NCI-H1105 (cell line): ENCODE results near the gene L3MBTL4.
"Not testable (repeated sequence)": the region's sequence is repeated elsewhere in the genome, so short reads cannot be mapped to it uniquely, and the experiment has no call there.

Experiments used
- DNase-seq: peaks from one replicate; lab custom pipeline; 2025; lab: John Stamatoyannopoulos, UW

L3MBTL4 gene

DNA sequence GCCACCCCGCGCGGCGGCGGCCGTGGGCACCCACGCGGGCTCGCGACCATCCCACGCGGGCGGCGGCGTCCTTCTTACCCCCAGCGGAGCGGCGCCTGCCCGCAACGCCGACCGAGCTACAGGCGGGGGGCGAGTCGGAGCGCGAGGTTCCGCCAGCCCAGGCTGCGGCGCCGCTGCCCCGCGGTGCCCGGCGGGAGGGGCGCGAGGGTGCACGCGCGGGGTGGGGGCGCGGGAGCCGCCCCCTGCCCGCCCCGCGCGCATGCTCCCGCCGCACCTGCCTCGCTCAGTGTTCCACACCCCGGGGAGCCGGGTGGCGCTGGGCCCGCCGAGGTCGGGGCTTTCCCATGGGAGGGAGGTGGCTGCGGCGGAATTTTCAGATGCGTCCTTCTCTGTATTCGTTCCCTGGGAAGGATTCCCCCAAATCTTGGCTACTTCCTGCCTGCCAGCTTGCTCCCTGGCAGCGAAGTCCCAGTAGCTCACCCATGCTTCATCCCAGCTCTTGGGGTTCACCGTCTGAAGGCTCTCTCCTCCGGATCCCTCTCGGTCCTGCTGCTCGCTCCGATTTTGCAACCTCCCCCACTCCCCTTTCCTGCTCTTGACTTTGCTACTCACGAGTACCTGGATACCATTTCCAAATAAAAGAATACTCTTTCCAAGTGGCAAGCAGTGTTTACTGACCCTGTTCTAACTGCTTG is at the start of gene L3MBTL4:
L3MBTL4 (minus strand) TSS at position 189 of the 695 bp plus-strand sequence. CDS start 103,286 bp downstream, outside the sequence.
- DNase-seq: no peak

DNA sequence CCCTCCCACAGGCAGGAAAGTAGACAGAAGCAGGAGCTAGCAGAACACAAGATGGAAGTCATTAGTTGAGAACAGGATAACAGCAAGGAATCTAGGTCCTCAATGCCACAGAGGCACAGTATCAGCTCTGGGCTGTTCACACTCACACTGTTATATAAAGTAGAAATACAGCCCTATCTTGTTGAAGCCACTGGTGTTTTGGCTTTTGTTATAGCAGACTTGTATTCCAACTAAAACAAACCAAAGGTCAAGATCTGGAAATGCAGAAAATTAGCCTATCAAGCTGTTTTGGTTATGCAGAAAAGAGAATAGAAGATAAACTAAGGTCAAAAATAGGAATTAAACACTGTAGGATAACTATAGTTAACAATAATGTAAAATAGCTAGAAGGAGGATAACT is 37.5 kb upstream of the L3MBTL4 start:
- DNase-seq: no peak

DNA sequence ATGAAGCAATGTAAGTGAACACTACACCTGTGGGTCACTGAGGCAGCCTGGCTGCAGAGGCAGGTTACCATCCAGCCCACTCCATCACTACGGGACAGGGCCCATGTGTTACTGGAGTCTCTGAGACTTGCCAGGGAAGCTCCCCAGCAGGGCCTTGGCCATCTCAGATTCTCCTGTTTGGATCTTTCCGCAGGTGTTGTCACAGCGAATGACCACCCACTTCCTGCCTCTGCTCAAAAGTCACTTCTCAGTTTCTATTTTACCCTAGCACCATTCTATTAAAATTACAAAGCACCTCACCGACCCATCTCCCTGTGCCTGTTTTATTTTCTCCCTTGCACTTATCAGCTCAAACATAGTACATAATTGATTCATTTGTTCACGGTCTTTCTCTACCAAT is 34.5 kb upstream of the L3MBTL4 start:
- DNase-seq: no peak

DNA sequence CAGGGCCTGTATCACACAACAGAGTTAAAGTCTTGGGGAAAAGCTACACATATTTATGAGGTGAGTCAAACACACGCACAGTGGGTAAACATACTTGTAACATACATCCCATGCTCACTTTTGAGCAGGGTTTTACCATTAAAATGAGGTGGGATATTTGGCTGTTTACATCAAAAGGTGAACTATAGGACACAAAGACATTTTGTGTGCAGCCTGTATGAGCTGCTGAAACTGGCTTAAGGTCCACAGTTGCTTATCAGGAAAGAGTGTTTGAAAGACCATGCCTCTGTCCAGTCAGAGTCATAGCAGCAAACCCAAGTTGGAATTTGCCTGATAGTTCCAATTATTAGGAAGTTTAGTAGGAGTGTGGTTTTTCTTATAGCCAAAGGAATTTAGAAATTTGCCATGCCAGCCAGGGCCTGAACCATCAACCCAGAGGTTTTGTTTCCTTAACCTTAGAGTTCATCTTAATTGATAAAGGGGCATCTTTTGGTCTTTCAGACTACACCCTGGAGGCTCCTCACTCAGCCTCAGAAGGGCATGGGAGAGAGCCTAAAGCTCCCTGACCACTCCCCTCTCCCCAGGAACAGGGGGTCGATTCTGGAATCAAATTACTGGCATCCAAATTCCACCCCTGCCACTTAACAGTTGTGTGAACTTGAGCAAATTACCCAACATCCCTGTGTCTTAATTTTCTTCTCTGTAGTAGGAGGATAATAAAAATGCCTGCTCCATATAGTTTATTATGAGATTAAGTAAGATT is 29.9 kb upstream of the L3MBTL4 start:
- DNase-seq: no peak

DNA sequence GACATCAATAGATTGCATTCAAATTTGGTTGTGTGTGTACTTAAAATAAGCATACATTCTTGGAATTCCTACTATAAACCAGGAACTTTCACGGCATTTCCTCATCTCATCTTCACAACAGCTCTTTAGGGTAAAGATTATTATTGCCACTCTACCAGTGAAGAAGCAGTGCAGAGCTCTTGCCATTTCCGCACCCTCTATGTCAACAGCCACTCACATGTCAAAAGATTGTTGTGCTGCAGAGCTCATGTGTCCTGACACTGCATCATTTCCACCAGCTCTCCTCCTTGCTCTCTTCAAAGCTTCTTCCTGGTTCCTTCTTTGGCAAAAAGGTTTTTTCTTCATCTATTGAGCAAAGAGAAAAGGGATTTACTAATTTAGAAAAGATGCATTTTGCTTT is 26.5 kb upstream of the L3MBTL4 start:
- DNase-seq: no peak

DNA sequence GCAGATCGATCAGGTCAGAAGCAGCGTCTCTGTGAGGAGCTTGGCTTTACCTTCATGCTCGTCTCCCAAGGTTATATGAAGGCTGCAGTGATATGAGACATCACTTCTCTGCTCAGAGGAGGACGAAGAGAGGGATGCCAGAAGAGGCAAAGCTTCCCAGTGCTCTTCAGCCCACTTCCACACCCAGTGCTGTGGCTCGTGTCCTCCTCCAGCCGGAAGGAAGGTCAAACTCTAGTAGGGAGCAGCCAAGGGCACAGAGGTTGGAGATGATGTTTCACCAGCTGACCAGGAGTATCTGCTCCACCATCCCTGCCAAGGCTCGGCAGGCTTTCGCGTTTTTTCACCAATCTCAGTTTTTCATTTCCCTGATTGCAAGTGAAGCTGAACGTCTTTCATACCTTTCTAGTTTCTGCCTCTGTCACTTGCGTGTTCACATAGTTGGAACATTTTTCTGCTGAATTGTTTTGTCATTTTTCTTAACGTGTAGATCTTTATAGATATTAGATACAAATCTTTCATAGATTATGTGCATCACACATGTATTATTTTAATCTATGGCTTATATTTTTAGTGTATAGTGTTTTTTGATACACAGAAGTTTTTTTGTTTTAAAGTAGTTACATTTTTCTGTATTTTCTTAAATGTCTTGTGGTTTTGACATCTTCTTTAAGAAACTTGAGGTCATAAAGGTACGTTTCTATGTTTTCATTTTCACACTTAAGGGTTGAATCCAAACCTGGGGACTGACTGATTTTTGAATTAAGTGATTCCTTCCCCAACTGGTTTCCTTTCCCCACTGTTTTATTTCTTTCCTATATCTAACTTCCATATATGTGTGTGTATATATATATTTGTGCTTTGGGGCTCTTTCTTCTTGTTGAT is 23.5 kb upstream of the L3MBTL4 start:
- no peak for DNase-seq

DNA sequence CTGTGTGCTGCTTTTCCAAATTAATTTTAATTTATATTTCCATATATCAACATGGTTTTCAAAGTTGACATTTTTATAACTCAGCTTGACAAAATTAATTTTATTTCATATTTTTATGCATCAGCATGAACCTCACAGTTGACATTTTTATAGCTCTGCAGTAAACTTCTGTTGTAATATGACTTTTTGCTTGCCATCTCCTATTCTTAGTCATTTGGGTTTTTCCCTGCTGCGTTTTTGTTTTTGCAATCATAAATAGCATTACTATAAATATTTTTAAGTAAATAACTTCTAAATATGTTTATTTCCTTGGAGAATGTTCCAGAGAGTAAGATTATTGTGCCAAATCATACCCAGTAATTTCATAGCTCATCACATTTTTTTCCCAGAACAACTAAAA is 21.0 kb upstream of the L3MBTL4 start:
- DNase-seq: no peak

DNA sequence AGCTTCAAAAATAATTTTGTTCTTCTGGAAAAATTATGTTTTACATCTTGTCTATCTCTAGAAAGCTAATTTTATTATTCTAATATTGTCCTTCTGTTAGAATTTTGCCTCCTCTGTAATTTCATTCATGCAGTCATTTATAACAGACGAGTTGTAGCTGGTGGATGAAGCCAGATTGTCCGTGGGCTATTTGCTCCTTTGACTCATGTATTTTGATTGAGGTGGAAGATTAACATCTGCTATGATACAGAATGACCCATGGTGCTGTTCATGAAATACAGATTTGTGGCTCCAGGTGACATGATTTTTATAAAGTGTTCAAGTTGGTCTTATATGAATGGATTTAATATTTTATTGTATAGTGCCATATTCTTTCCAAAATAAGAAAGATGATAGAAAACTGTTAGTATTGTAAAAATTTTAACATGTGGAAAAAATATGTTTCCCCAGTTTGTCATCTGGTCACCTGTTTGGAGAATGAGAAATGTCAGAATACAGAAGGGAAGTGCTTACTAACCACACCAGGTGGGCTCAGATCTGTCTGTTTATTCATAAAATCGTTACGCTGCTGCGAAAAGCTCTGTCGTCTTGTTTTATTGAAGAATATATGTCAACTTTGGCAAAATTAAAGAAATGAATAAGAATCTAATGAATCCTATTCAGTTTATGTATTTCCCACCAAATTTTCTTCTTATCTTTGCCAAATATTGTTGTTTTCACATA is 20.4 kb upstream of the L3MBTL4 start:
- DNase-seq: no peak

DNA sequence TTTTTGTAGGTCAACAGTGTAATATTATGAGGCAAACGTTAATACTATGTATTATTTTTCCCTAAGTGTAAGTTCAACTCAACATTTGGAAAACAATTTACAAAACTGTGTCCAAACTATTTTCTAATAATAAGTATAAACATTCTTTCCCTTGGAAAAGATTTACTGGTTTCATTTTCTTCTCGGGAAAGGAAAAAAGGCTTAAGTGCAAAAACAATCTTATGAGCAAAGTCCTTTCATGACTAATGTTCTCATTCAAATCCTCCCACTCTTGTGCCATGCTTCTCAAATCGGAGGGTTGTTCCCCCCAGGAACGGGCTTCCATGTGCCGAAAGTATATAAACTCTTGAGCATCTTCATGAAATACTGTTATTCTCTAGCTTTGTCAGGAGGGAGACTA is 19.8 kb upstream of the L3MBTL4 start:
- no peak for DNase-seq

DNA sequence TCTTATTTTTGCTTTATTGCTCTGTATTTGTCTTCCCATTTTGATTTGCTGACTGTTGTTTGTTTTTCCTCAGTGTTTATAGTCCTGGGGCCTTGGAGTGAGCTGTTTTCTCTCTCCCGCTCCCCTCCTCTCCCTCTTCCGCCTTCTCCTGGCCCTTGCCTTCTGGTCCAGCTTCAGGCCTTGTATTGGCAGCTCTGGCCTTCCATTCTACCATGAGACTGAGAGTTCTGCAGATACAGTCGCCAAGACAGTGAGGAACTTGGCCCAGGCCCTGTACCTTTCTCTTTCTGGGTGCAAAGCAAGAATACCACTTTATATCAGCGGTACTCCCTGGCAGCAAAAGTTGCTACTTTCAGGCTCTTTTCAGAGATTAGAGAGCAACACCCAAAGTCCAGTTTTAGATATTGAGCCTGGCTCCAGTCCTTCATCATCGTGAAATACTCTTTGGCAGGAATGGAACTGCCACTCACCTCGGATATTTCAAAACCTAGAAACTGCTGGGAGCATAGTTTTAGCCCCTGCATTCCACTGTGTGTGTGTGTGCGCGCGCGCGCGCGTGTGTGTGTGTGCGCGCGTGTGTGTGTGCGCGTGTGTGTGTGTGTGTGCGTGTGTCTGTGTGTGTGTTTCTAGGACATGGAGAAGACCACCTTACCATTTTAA is 17.1 kb upstream of the L3MBTL4 start:
- DNase-seq: no peak

DNA sequence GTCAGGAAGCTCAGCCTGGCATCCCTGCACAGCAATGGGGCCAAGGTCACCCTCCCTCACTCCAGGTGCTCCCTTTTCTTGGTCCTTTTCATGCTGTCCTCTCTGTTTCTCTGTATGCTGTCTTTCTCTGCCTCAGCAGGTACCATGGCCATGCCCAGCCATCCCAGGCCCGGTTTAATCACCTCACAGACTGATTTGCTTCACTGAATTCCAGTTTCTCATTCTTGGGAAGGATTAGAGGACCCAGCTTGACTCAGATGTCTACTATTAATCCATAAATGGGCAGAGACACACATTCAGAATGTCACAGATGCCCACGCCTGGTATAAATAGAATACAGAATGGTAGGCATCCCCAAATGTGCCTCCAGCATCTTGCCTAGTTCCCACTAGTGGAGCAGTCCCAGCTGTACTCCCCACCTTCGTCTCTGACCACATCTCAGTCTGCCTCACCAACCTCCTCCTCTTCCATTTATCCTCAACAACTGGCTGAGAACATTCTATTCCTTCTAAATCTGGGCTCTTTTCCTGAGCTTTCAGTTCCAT is 14.2 kb upstream of the L3MBTL4 start:
- no peak for DNase-seq

DNA sequence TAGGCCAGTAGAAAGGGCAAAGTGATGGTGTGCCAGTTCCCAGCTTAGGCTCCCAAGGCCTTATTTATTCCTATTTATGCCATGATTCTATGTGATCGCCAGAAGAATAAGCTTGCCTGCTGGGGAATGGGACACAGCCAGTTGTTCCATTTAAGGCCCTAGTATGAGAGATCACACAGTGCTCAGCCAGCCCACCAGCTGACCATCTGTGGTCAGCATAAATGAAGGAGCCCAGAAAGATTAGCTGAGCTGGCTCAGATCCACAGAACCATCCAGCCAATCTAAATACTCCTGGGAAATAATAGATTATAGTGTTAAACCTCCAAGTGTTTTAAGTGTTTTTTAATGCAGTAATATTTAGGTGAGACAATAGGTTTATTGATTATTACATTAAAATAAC is 12.6 kb upstream of the L3MBTL4 start:
- DNase-seq: no peak

DNA sequence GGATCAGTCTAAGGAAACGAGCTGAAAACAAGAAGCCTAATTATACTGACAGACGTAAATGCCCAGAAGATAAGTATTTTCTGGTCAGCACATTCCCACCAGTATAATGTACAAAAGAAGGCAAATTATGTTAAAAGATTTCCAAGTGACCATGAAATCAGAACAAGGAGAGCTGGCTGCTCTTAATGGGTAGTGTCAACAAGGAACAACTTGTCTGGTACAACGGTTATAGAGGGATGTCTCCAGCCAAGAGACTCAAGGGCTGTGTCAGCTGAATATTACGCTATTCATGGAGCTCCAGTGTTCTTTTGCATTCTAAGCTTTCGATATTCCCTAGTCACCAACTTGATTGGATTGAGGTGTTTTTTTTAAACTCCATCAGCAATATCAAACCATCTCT is 8.6 kb upstream of the L3MBTL4 start:
- DNase-seq: no peak

DNA sequence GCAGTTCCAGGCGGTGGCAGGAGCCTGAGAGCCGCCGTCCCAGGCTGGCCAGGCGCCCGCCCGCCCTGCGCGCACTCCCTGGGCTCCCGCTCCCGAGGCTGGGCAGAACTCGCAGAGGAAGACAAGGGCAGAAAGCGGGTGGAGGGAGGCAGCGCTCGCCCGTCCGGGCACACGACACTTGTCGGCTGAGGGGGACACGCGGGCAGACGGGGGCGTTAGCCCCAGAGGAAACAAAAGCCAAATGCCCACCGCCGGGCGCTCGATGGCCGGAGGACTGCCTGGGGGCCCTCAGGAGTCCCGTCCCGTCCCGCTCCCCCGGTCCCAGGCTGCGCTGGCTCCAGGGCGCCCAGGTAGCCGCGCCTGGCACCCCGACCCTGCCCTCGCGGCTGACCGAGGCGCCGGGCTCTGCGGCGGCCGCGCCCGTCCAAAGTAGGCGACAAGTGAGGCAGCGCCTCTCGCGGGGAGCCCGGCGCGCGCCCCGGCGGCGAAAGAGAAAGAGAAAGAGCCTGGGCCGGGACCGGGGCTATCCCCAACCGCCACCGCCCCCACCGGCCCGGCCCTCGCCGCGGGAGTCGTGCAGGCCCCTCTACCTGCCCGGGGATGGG is 491 bp downstream of the L3MBTL4 start:
- no peak for DNase-seq

DNA sequence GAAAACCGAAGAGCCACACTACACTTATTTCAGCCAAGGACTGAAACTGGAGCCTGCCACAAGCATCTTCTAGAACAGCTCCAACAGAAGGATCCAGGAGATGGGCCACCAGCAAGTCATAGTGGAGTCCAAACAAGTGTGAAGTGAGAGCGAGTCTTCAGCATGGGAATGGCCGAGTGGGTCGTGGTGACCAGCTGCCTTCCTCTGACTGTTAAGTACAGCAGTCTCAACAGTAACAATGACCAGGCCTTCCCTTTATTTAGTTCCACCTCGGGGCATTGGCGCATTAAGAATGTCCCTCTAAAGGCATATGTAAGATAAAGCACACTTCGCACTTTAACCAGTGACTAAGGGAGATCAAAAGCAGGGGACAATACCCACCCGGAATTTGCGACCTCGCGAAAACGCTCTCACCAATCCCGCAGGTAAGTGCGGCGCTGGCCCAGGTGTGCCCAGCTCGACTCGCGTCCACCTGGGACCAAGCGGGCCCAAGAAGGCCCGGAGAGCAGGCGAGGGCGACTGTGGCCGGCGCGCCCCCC is 1.1 kb downstream of the L3MBTL4 start:
- no peak for DNase-seq

DNA sequence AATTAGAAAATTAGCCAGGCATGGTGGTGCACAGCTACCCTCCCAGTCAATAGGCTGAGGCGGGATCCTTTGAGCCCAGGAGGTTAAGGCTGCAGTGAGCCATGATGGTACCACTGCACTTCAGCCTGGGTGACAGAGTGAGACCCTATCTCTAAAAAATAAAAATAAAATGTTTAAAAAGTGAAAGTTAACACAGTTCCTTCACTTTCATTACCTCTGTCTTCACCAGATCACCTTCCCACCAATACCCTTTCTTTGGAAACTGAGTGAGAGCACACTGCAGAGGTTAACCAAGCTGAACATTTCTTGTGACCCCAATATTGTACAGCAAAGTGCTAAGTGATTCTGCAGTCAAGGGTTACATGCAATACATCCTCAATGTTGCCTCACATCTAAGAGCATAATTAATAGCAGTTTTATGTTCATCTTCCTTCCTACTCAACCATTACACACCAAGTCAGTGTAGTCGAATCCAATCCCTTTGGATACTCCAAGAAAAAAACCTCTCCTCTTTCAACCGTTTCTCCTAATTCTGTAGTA is 1.7 kb downstream of the L3MBTL4 start:
- DNase-seq: no peak

DNA sequence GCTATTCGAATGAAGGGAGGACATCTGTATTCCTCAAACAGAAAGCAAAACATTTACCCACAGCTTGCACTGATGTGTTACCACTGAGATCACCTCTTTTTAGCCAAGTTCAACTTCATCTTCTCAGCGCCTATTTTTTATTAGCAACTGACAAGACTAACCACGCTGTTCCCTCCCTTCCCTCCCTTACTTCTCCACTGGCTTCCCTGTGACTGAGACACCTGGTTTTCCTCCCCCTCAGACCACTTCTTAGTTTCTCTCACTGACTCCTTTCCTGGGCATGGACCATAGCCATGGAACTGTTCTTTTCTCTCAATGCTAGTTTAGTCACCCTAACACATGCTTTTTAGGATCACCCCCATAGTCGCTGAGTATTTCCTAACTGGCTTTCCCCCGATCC is 3.3 kb downstream of the L3MBTL4 start:
- DNase-seq: no peak

DNA sequence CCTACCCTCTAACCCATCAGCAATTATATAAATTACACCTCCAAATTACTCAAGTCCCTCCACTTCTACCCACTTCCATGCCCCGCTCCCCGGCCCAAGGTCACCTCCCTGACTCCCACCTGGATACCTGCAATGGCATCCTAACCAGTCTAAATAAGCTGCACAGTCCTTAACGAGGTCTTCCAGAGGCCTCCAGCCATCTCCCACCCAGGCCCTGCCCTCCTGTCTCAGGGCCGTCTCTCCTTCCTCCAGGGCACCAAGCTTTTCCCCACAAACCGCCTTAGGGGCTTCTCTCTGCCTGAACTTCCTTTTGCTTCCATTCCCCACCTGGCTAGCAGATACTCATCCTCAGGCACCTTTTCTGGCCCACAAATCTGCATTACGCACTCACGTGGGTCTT is 4.8 kb downstream of the L3MBTL4 start:
- no peak for DNase-seq

DNA sequence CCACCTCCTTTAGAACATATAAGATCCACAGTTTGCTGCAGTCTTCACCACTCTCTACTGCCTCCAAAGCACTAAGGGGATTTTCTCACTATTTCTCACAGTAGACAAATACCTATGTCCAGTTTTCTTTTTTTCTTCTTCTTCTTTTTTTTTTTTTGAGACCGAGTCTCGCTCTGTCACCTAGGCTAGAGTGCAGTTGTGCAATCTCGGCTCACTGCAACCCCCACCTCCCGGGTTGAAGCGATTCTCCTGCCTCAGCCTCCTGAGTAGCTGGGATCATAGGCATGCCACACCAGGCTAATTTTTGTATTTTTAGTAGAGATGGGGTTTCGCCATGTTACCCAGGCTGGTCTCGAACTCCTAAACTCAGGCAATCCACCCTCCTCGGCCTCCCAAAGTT is 6.2 kb downstream of the L3MBTL4 start:
- DNase-seq: not testable (repeated sequence)

DNA sequence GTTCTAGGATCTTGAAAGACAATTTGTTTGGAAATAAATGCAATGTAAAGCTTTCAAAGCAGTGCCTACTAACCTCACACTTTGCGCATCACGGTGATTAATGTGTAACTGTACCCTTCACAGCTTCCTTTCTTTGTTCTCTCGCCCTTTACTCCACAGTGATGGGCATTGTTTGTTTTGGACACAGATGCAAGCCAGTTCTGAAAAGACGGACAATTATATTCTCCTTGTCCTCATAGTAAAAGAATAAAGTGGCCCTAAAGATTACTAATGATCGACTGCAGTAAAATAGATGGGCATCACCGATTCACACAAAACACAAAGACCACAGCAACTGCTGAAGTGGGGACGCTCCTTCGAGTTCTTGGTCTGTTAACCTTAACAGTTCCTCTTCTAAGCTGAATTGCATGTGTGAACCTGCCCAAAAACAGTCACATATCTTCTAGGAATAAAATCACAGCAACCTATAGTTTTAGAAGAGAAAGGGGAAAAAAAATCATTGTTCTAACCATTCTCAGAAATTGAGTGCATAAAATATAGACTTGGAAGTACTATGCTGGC is 7.7 kb downstream of the L3MBTL4 start:
- DNase-seq: no peak
